Endothelial cell of umbilical vein (primary cell): ENCODE measurements around the gene TBX5. TPM values are rescaled to one million over a fixed set of nuclear protein-coding genes. Genes with fewer than 3 reads are reported as not detected.

ENCODE experiments used
- BruUV-seq: library from RNA; stranded (reverse); fragments of 400-500 nt; replicated peaks from 2 replicates; lab custom pipeline; 2021; lab: Mats Ljungman, UMichigan
- CTCF ChIA-PET: fragments of 300-600, 350-600 bp; sonication (Branson Sonifier 250); formaldehyde crosslinking; loops from one replicate; lab custom pipeline; 2021; ENCODE audit warnings: antibody characterized with exemption, inconsistent platforms; lab: Charles Lee
- POLR2A ChIA-PET: fragments of 300-600, 350-600 bp; sonication (Branson Sonifier 250); formaldehyde crosslinking; loops from one replicate; lab custom pipeline; 2021; ENCODE audit warnings: antibody characterized with exemption, inconsistent platforms; lab: Charles Lee
- DNase-seq: peaks from one replicate; pipeline ENCODE4 v3.0.0-alpha.2; 2011; ENCODE audit warnings: low read depth, low spot score
- FAIRE-seq: peaks from 2 replicates; lab custom pipeline; 2011; peaks lifted over from hg19 to GRCh38; lab: Jason Lieb, UNC
- H2AFZ ChIP-seq: 2 replicates; pipeline ENCODE4 v1.6.0; 2012; ENCODE audit warnings: low read depth, low read length, control low read depth, inconsistent platforms
- H3K27ac ChIP-seq: 2 replicates; pipeline ENCODE4 v1.5.1; 2011; ENCODE audit warnings: low read depth, mild to moderate bottlenecking, control low read depth, low read length, moderate library complexity; ENCODE audit not compliant: insufficient read depth
- H3K27me3 ChIP-seq, 2 experiments: 2 replicates each; pipeline versions ENCODE4 v1.6.0 to v1.6.1; 2011; ENCODE audit warnings: low read length in 2 of 2, mixed read lengths in 1 of 2; ENCODE audit not compliant: control insufficient read depth in 2 of 2, insufficient read depth in 2 of 2
- H3K36me3 ChIP-seq, 2 experiments: 2 replicates in 1 of 2; 3 replicates in 1 of 2; pipeline ENCODE4 v1.5.1; 2011; ENCODE audit warnings: low read length in 2 of 2, mild to moderate bottlenecking in 1 of 2, moderate library complexity in 1 of 2; ENCODE audit not compliant: control insufficient read depth in 2 of 2, insufficient read depth in 2 of 2; ENCODE audit errors: extremely low read depth in 1 of 2
- H3K4me1 ChIP-seq: 3 replicates; pipeline ENCODE4 v1.5.1; 2011; ENCODE audit warnings: mild to moderate bottlenecking, low read length; ENCODE audit not compliant: control insufficient read depth, insufficient read depth; ENCODE audit errors: extremely low read depth
- H3K4me2 ChIP-seq: 2 replicates; pipeline ENCODE4 v1.6.1; 2011; ENCODE audit warnings: low read length, control low read depth, mixed read lengths; ENCODE audit not compliant: insufficient read depth
- H3K4me3 ChIP-seq, 3 experiments: fragments of 200-600 bp in 1 of 3; sonication (generic), shearing (Covaris generic) in 1 of 3; replicated peaks in 1 of 3; 2 replicates each; pipeline ENCODE4 v1.5.1; 2011 to 2016; ENCODE audit warnings: control low read depth in 3 of 3, low read length in 3 of 3, mild to moderate bottlenecking in 2 of 3, inconsistent platforms in 1 of 3, low read depth in 1 of 3, moderate library complexity in 1 of 3; ENCODE audit not compliant: insufficient read depth in 1 of 3
- H3K79me2 ChIP-seq: 2 replicates; pipeline ENCODE4 v1.6.0; 2012; ENCODE audit warnings: low read length, inconsistent platforms; ENCODE audit not compliant: control insufficient read depth, insufficient read depth
- H3K9ac ChIP-seq: replicated peaks from 2 replicates; pipeline ENCODE3; 2011; ENCODE audit warnings: low read length, control low read depth; ENCODE audit not compliant: insufficient read depth; ENCODE audit errors: extremely low read depth
- H3K9me1 ChIP-seq: replicated peaks from 3 replicates; pipeline ENCODE4 v1.6.0; 2011; ENCODE audit warnings: mild to moderate bottlenecking, low read length; ENCODE audit not compliant: control insufficient read depth, insufficient read depth; ENCODE audit errors: extremely low read depth
- H3K9me3 ChIP-seq: replicated peaks from 2 replicates; pipeline ENCODE4 v1.5.1; 2012; ENCODE audit warnings: low read length, inconsistent platforms; ENCODE audit not compliant: control insufficient read depth, insufficient read depth
- H4K20me1 ChIP-seq: replicated peaks from 2 replicates; pipeline ENCODE3; 2011; ENCODE audit warnings: mild to moderate bottlenecking, low read length; ENCODE audit not compliant: control insufficient read depth, insufficient read depth; ENCODE audit errors: extremely low read depth
- EZH2 ChIP-seq: IDR thresholded peaks from 2 replicates; pipeline ENCODE4 v1.6.1; 2012; ENCODE audit warnings: borderline replicate concordance, low read depth, mild to moderate bottlenecking, moderate library complexity, low read length, inconsistent platforms; ENCODE audit not compliant: severe bottlenecking
- FOS ChIP-seq: IDR thresholded peaks from 2 replicates; pipeline ENCODE4 v1.6.1; 2011; ENCODE audit warnings: mild to moderate bottlenecking, low read length, moderate library complexity, borderline replicate concordance; ENCODE audit not compliant: insufficient read depth
- GATA2 ChIP-seq: IDR thresholded peaks from 2 replicates; pipeline ENCODE4 v1.7.0; 2011; ENCODE audit warnings: low read depth, mild to moderate bottlenecking, moderate library complexity, mixed read lengths, low read length; ENCODE audit not compliant: insufficient read length, insufficient read depth
- MYC ChIP-seq: IDR thresholded peaks from one replicate; pipeline ENCODE4 v1.6.1; 2011; ENCODE audit warnings: mild to moderate bottlenecking, low read depth, low read length
- POLR2A ChIP-seq: IDR thresholded peaks from 2 replicates; pipeline ENCODE4 v1.6.1; 2012; ENCODE audit warnings: low read depth, mild to moderate bottlenecking, control low read depth, low read length
- POLR2AphosphoS5 ChIP-seq: IDR thresholded peaks from 2 replicates; pipeline ENCODE4 v1.6.1; 2012; ENCODE audit warnings: low read depth, mild to moderate bottlenecking, control low read depth, low read length, moderate library complexity; ENCODE audit not compliant: insufficient read depth
- dilution Hi-C: fragments of 300-500 bp; cut with MboI; formaldehyde crosslinking; loops from one replicate; pipeline ENCODE4 v1.15.0; 2019; ENCODE audit warnings: low sequenced_read_pairs; ENCODE audit not compliant: extremely low pct_ligation_motif_present
- intact Hi-C: fragments of 100-400 bp; cut with micrococcal nuclease; formaldehyde crosslinking; loops from one replicate; pipeline ENCODE4 v1.10.0; 2022
- polyA plus RNA-seq, 4 experiments: library from polyadenylated mRNA; depleted of rRNA in 3 of 4; stranded (reverse) in 3 of 4; unstranded in 1 of 4; fragments of >200 nt; gene quantifications; 2 replicates each; pipeline versions ENCODE4 v1.2.1 to v1.2.3, GENCODE V29; 2011 to 2012; ENCODE audit warnings: missing spikeins in 1 of 4
- total RNA-seq: library from RNA; stranded (reverse); gene quantifications from 2 replicates; pipeline ENCODE4 v1.2.3, GENCODE V29; 2021
- TF ChIP-seq, protein P1 (sequence below), 2 donors: IDR thresholded peaks; 1 replicate in 1 of 2; 2 replicates in 1 of 2; pipeline ENCODE4 v1.5.1; 2011; ENCODE audit warnings: low read length in 2 of 2, mild to moderate bottlenecking in 2 of 2, moderate library complexity in 2 of 2, control low read depth in 1 of 2, inconsistent platforms in 1 of 2, low read depth in 1 of 2; ENCODE audit not compliant: insufficient read depth in 1 of 2; ENCODE audit errors: extremely low read depth in 1 of 2
- TF ChIP-seq, protein P2 (sequence below): IDR thresholded peaks from 2 replicates; pipeline ENCODE4 v1.6.1; 2011; ENCODE audit not compliant: insufficient read depth, insufficient read length

The TBX5 gene
- total and polyA plus RNA-seq, 2 donors (not counting 3 experiments of a cell fraction or from before 2014, with no cell fraction given) = not detected

DNA sequence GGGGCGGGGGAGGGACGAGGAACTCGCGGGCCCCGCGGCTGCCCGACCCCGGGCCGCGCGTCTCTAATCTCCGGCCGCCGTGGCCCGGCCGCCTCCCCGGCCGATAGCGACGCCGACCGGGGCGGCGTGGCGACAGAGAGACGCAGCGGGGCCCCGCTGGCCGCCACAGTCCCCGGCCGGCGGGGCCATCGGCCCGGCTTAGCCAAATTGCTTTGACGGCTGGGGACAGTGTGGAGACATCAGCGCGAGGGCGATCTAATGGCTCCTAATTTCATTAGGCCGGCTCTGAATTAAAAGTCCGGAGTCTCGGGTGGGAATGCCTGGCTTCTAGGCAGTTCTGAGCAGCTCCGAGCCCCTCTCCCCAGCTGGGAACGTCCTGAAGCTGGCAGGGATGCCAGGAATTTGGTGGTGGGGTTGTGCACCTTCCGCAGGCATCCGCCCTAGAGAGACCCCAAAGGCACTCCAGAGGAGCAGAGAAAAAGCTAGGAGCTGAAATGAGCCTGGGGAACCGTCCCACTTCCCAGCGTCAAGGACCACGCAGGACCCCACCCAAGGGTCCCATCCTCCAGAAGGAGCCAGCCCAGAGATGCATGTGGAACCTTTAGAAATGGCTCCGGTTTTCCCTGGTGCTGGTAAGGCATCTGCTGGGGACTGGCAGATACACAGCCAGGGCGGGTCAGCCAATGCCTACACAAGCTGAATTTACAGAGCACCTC, 9.6 kb downstream of the TBX5 start:
- Histone ChIP-seq H3K9me3 (no peaks in the 10 kb centered on the region), H3K9ac (no peak overlapping the region), H4K20me1 (no peaks in the 10 kb centered on the region), H2AFZ (no peak overlapping the region), H3K36me3 (no peaks in the 10 kb centered on the region), H3K9me1 (no peaks in the 10 kb centered on the region), H3K27me3 (peaks cover 42 to 56% of the 10 kb centered on the region in 2 experiments), H3K27ac (no peak overlapping the region), H3K4me1 (no peaks in the 10 kb centered on the region), H3K4me2 (no peak overlapping the region), H3K79me2 (no peaks in the 10 kb centered on the region), H3K4me3 (no peak overlapping the region)
- intact Hi-C loops (no loop called here), dilution Hi-C loops (no loop called here)
- TF ChIP-seq POLR2AphosphoS5 = no peak
- no peak for TF ChIP-seq MYC
- TF ChIP-seq, protein P1, sequence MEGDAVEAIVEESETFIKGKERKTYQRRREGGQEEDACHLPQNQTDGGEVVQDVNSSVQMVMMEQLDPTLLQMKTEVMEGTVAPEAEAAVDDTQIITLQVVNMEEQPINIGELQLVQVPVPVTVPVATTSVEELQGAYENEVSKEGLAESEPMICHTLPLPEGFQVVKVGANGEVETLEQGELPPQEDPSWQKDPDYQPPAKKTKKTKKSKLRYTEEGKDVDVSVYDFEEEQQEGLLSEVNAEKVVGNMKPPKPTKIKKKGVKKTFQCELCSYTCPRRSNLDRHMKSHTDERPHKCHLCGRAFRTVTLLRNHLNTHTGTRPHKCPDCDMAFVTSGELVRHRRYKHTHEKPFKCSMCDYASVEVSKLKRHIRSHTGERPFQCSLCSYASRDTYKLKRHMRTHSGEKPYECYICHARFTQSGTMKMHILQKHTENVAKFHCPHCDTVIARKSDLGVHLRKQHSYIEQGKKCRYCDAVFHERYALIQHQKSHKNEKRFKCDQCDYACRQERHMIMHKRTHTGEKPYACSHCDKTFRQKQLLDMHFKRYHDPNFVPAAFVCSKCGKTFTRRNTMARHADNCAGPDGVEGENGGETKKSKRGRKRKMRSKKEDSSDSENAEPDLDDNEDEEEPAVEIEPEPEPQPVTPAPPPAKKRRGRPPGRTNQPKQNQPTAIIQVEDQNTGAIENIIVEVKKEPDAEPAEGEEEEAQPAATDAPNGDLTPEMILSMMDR (IDR thresholded peaks at IDR 0.05; ENCODE audit: extremely low read depth in 1 of 2, insufficient read depth in 1 of 2, low read depth in 1 of 2, low read length in 2 of 2) = no peak
- no peak for TF ChIP-seq FOS
- TF ChIP-seq, protein P2, sequence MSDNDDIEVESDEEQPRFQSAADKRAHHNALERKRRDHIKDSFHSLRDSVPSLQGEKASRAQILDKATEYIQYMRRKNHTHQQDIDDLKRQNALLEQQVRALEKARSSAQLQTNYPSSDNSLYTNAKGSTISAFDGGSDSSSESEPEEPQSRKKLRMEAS = no peak
- TF ChIP-seq POLR2A = no peak
- TF ChIP-seq EZH2 = peak; percentile 21
- TF ChIP-seq GATA2 = no peak
- BruUV-seq = no TSS peak
- ChIA-PET CTCF (no interaction called here), POLR2A (no interaction called here)
- no peak for DNase-seq
- FAIRE-seq = no peak
